ENCODE measurements around the gene ASCC3. TPM values are rescaled to one million over a fixed set of nuclear protein-coding genes. Genes with fewer than 3 reads are reported as not detected.

Gene ASCC3
- total RNA-seq, 4 donors from 2014 or later, result 18.1 to 26.3 (median 22.5) TPM

DNA sequence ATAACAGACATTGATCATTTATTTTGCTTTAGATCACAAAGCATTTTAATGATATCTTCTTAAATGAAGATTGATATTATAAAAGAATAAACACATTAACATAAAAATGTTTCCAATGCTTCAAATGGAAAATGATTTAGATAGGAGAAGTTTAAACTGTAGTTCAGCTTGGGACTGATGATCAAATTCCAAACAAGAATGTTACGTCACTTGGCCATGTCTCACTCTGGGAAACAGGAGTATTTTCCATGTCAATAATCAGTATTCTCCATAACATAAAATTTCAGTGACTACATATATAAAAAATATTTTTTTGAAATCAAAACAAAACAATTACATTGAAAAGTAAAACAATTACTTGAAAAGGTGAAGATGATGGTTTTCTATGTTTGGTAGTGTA lies 363.5 kb downstream of the ASCC3 start:
- no peak for TF ChIP-seq CTCF (IDR thresholded peaks at IDR 0.05; ENCODE audit: low read depth)

GRCh38 chr6:100517106-100517505 lies 364.0 kb downstream of the ASCC3 start:
- TF ChIP-seq CTCF (IDR thresholded peaks at IDR 0.05; ENCODE audit: low read depth), result no peak

GRCh38 chr6:100514660-100515059 lies 366.5 kb downstream of the ASCC3 start:
- no peak for TF ChIP-seq CTCF (IDR thresholded peaks at IDR 0.05; ENCODE audit: low read depth)

- no peak for TF ChIP-seq CTCF (IDR thresholded peaks at IDR 0.05; ENCODE audit: low read depth)
These were observed 368.8 kb downstream of the ASCC3 start for GRCh38 chr6:100512203-100512862.

- no peak for TF ChIP-seq CTCF (IDR thresholded peaks at IDR 0.05; ENCODE audit: low read depth)
These were observed 372.0 kb downstream of the ASCC3 start for GRCh38 chr6:100509101-100509500.

DNA sequence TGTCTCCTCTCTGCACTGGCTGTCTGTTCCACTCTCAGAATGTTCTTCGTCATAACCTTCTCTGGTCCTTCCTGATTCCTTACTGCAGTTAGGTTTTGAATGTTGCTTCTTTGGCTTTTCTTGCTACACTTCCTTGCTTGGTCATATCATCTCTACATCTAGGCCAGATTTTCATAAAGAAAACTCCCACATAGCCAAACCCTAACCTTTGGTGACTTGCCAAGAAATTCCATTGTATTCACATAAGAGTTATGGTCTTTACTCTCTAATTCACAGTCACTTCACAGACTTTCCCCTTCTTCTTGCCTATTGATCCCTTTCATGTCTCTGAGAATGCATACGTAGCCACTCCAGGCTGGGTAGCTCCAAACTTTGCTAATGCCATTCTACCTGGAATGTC lies 374.5 kb downstream of the ASCC3 start:
- no peak for TF ChIP-seq CTCF (IDR thresholded peaks at IDR 0.05; ENCODE audit: low read depth)

DNA sequence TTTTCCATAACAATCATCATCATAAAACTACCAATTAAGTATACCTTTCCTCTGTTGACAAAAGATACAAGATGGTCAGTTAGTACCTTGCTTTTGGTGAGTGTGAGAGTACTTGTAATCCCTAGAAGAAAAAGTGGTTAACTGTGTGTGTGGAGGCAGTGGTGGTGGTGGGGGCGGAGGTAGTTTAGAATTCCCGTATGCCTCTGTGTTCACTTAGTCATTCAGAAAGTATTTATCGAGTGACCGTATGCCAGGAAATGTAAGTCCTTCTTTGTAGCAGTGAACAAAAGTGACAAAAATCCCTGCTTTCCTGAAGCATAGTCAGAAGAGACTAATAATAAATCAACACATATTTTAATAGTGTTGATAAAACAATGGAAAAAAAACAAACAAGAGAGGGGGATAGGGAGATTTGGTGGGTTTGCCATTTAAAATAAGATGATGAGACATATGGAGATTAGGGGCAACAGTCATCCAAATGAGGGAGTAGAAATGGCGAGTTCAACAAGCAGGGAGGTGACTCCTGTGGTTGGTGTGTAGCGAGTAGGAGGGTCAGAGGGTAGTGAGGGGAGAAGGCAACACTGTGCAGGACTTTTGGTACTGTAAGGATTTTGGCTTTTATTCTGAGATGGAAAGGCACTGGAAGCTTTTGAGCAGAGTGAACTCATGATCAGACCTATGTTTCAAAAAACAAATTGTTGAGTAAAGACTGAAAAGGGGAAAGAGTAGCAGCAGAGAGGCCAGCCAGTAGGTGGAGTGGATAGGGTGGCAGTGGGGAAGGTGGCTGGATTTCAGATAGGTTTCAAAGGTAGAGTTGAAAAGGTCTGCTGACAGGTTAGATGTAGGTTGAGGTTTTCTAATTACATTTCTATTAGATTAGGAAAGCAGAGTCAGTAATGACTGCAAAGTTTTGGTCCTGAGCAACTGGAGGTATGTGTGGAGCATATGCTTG lies 376.1 kb downstream of the ASCC3 start:
- TF ChIP-seq CTCF (IDR thresholded peaks at IDR 0.05; ENCODE audit: low read depth), result no peak
